ENCODE data around the gene CCDC177.

- TF ChIP-seq RAD21 (IDR thresholded peaks at IDR 0.05) (no peak), GABPA (IDR thresholded peaks at IDR 0.05 in 1 of 2, conservative IDR thresholded peaks at IDR 0.05 in 1 of 2) (no peak), ZBTB33 (IDR thresholded peaks at IDR 0.05) (no peak), MAX (IDR thresholded peaks at IDR 0.05) (no peak), NR2F2 (IDR thresholded peaks at IDR 0.05) (no peak), JUND (IDR thresholded peaks at IDR 0.05) (no peak), YY1 (IDR thresholded peaks at IDR 0.05) (no peak), ATF3 (IDR thresholded peaks at IDR 0.05) (no peak), EGR1 (IDR thresholded peaks at IDR 0.05; ENCODE audit: low read depth in 2 of 2) (no peak), REST (IDR thresholded peaks at IDR 0.05) (no peak)
- TF ChIP-seq, protein P1, sequence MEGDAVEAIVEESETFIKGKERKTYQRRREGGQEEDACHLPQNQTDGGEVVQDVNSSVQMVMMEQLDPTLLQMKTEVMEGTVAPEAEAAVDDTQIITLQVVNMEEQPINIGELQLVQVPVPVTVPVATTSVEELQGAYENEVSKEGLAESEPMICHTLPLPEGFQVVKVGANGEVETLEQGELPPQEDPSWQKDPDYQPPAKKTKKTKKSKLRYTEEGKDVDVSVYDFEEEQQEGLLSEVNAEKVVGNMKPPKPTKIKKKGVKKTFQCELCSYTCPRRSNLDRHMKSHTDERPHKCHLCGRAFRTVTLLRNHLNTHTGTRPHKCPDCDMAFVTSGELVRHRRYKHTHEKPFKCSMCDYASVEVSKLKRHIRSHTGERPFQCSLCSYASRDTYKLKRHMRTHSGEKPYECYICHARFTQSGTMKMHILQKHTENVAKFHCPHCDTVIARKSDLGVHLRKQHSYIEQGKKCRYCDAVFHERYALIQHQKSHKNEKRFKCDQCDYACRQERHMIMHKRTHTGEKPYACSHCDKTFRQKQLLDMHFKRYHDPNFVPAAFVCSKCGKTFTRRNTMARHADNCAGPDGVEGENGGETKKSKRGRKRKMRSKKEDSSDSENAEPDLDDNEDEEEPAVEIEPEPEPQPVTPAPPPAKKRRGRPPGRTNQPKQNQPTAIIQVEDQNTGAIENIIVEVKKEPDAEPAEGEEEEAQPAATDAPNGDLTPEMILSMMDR (IDR thresholded peaks at IDR 0.05; ENCODE audit: low read depth, low read length, missing input control), result no peak
Measured at GRCh38 chr14:69572030-69572840, 2.4 kb downstream of the CCDC177 start.
